Measurements from ENCODE around the gene UBE2Z.

The UBE2Z gene

DNA sequence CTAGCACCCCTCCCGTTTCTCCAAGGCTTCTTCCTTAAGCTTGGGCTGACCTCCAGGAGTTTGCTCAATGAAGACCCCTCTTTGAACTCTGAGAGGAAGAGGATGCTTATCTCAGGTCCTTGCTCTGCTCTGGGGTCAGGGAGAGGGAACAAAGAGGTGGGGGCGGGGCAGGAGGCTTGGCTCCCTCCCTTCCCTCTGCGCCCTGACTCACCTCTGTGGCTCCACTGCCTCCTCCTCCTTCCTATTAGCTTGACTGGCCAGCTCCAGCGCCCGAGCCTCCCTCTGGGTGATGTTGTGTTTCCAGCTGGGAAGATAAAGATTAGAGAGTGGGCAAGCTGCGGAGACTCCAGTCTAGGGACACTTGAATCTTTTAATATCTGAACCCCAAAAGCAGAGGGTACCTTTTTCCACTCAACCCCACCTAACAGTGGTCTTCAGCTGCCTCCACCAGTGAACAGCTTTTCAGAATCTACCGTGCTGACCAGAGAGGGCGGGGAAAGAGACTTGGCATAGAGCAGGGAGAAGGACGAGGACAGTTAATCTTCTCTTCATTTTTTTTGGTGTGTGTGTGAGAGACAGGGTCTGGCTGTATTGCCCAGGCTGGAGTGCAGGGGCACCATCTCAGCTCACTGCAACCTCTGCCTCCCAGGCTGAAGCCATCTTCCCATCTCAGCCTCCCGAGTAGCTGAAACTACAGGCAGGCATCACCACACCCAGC, 53.5 kb downstream of the UBE2Z start:
- DNase-seq = no peak

DNA sequence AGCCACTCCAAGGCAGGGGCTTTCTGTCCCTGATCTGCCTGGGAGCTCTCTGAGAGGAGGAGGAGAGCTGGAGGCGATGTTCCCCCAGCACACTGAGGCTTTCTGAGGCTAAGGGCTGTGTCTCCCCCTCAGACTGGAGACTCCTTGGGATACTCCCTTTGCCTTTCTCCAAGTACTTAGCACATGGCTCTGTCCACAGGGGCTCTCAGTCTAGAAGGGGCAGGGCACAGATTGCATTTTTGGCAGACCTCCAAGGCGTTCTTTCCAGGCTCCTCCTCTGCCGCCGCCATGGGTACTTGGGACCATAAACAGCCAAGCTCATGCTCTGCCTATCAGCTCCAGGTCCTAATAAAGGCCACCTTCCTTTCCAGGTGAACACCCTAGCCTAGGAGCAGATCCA, 62.0 kb downstream of the UBE2Z start:
- no peak for DNase-seq

DNA sequence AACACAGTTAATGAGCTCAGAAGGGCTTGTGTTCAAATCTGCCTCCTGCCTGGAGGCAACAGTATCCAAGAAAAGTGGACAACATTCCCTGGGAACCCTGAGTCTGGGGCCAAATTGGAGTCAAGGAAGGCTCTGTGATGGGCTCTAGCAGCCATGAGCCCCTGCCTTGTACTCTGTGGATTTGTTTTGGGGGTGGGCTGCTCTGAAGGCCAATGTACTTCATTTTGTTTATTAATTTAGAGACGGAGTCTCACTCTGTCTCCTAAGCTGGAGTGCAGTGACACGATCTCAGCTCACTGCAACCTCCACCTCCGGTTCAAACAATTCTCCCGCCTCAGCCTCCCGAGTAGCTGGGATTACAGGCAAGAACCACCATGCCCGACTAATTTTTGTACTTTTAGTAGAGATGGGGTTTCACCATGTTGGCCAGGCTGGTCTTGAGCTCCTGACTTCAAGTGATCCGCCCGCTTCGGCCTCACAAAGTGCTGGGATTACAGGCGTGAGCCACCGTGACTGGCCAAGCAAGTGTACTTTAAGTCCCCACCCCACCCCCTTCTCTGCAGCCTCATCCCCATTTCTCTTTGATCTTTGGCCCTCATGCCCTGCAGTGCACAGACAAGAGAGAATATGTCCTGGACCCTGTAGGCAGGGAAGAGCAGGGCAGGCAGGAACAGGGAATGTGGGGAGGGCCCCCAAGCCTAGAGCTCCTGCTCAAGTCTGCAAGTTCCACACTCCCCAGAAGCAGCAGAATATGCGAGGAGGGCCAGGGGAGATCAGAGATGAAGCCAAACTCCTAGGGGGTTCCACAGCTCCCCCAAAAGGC, 62.9 kb downstream of the UBE2Z start:
- DNase-seq = no peak

DNA sequence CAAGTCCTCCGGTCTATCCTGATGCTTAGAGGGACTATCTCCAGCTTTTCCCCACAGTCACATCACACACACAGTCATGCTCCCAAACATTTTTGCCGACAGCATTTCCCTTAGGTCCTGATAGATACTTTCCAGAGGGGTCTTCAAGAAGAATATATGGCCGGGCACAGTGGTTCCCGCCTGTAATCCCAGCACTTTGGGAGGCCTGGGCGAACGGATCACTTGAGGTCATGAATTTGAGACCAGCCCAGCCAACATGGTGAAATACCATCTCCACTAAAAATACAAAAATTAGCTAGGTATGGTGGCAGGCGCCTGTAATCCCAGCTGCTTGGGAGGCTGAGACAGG, 64.5 kb downstream of the UBE2Z start:
- DNase-seq = no peak

DNA sequence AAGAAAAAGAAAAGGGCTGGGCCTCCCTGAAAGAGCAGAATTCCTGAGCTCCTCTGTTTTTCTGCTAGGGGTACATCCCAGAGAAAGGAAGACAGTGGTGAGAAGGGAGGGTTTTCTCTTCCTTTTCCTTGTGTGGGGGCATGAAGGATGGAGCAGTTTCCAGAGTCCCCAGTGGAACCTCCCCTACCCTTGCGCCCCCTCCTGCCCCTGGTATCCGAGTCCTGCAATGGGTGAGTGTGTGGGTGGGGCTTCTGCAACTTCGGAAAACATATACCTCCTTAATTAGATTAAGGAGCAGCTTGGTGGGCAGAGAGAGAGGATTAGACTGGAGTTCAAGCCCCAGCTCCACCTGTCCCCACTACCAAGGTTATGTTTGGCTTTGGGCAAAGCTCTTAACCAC, 65.6 kb downstream of the UBE2Z start:
- DNase-seq = no peak

All from CD4-positive, alpha-beta T cell treated with Interleukin-4 for 4 hours (primary cell).